H1 (cell line): Measurements from ENCODE around the gene ENPEP. TPM values are rescaled to one million over a fixed set of nuclear protein-coding genes. Genes with fewer than 3 reads are reported as not detected.

ENCODE experiments used
- CTCF ChIA-PET: fragments of 300-600 bp; sonication (Branson Sonifier 250); formaldehyde crosslinking; loops from one replicate; lab custom pipeline; 2021; ENCODE audit not compliant: partially characterized antibody; lab: Charles Lee
- POLR2A ChIA-PET: fragments of 300-600 bp; sonication (Branson Sonifier 250); formaldehyde crosslinking; loops from one replicate; lab custom pipeline; 2021; ENCODE audit warnings: inconsistent platforms; ENCODE audit not compliant: partially characterized antibody; lab: Charles Lee
- DNase-seq, 2 experiments: peaks; one replicate each; pipeline versions ENCODE4 v3.0.0 to v3.0.0-alpha.2; 2010 to 2022; ENCODE audit warnings: low spot score in 2 of 2, low read depth in 1 of 2, mixed read lengths in 1 of 2
- FAIRE-seq: peaks from 2 replicates; lab custom pipeline; 2011; peaks lifted over from hg19 to GRCh38; lab: Jason Lieb, UNC
- H2AFZ ChIP-seq: 2 replicates; pipeline ENCODE4 v1.8.1; 2012; ENCODE audit warnings: low read length, inconsistent platforms
- H2AK5ac ChIP-seq: 2 replicates; pipeline ENCODE4 v1.6.1; 2013; ENCODE audit warnings: low read depth, low read length
- H2BK120ac ChIP-seq: replicated peaks from 2 replicates; pipeline ENCODE3; 2013; ENCODE audit warnings: low read depth, low read length, inconsistent platforms
- H2BK12ac ChIP-seq: 2 replicates; pipeline ENCODE4 v1.6.1; 2013; ENCODE audit warnings: low read depth, low read length
- H2BK15ac ChIP-seq: 2 replicates; pipeline ENCODE4 v1.6.1; 2013; ENCODE audit warnings: low read length
- H2BK20ac ChIP-seq: 2 replicates; pipeline ENCODE4 v1.6.1; 2013; ENCODE audit warnings: low read length
- H2BK5ac ChIP-seq: 2 replicates; pipeline ENCODE4 v1.6.1; 2013; ENCODE audit warnings: low read depth, low read length
- H3K14ac ChIP-seq: 2 replicates; pipeline ENCODE4 v1.6.1; 2013; ENCODE audit warnings: inconsistent platforms; ENCODE audit not compliant: insufficient read length
- H3K18ac ChIP-seq: 2 replicates; pipeline ENCODE4 v1.6.1; 2013; ENCODE audit warnings: low read length; ENCODE audit errors: extremely low read depth
- H3K23ac ChIP-seq: 2 replicates; pipeline ENCODE4 v1.6.1; 2013; ENCODE audit warnings: inconsistent platforms; ENCODE audit not compliant: insufficient read length
- H3K23me2 ChIP-seq: 2 replicates; pipeline ENCODE4 v1.6.1; 2013; ENCODE audit warnings: low read depth, low read length
- H3K27ac ChIP-seq: 2 replicates; pipeline ENCODE4 v1.6.1; 2011; ENCODE audit warnings: low read depth, low read length, inconsistent platforms
- H3K27me3 ChIP-seq, 4 experiments: replicated peaks in 1 of 4; 1 replicate in 1 of 4; 2 replicates in 3 of 4; pipeline versions ENCODE4 v1.6.1 to v1.8.1; 2011 to 2013; ENCODE audit warnings: low read length in 3 of 4, mild to moderate bottlenecking in 3 of 4, inconsistent platforms in 2 of 4, mixed read lengths in 2 of 4, moderate library complexity in 1 of 4; ENCODE audit not compliant: control insufficient read depth in 3 of 4, insufficient read depth in 3 of 4; ENCODE audit errors: extremely low read depth in 1 of 4
- H3K36me3 ChIP-seq, 4 experiments: 2 replicates each; pipeline versions ENCODE4 v1.6.1 to v1.8.1; 2011 to 2013; ENCODE audit warnings: mild to moderate bottlenecking in 4 of 4, low read length in 3 of 4, moderate library complexity in 2 of 4, control low read depth in 1 of 4, inconsistent platforms in 1 of 4; ENCODE audit not compliant: insufficient read depth in 4 of 4, control insufficient read depth in 2 of 4
- H3K4ac ChIP-seq: replicated peaks from 2 replicates; pipeline ENCODE3; 2013; ENCODE audit warnings: low read length, low read depth, mixed read lengths, inconsistent platforms; ENCODE audit not compliant: insufficient read length
- H3K4me1 ChIP-seq, 4 experiments: replicated peaks in 1 of 4; 1 replicate in 1 of 4; 2 replicates in 3 of 4; pipeline versions ENCODE4 v1.6.1 to v1.8.1; 2011 to 2013; ENCODE audit warnings: low read length in 3 of 4, inconsistent platforms in 2 of 4, mixed read lengths in 1 of 4; ENCODE audit not compliant: insufficient read depth in 4 of 4, control insufficient read depth in 3 of 4
- H3K4me2 ChIP-seq, 2 experiments: 2 replicates each; pipeline versions ENCODE4 v1.6.1 to v1.8.1; 2011 to 2013; ENCODE audit warnings: low read depth in 2 of 2, low read length in 2 of 2, control low read depth in 1 of 2, inconsistent platforms in 1 of 2, mild to moderate bottlenecking in 1 of 2; ENCODE audit not compliant: insufficient read depth in 1 of 2
- H3K4me3 ChIP-seq, 4 experiments: fragments of 200-600, 300-600 bp in 1 of 4; sonication (generic), shearing (Covaris generic), sonication (Bioruptor Twin) in 1 of 4; 2 replicates each; pipeline versions ENCODE4 v1.5.1 to v1.8.1; 2011 to 2016; ENCODE audit warnings: low read length in 4 of 4, low read depth in 3 of 4, control low read depth in 2 of 4, inconsistent platforms in 2 of 4, mild to moderate bottlenecking in 2 of 4, mixed read lengths in 1 of 4, moderate library complexity in 1 of 4; ENCODE audit not compliant: insufficient read depth in 2 of 4; ENCODE audit errors: extremely low read depth in 1 of 4
- H3K56ac ChIP-seq: replicated peaks from 2 replicates; pipeline ENCODE3; 2013; ENCODE audit warnings: low read depth, mild to moderate bottlenecking, mixed read lengths, low read length, inconsistent platforms; ENCODE audit not compliant: insufficient read length
- H3K79me1 ChIP-seq: 2 replicates; pipeline ENCODE4 v1.6.1; 2013; ENCODE audit warnings: low read depth, low read length, control low read depth
- H3K79me2 ChIP-seq, 2 experiments: 2 replicates each; pipeline versions ENCODE4 v1.6.1 to v1.8.1; 2012 to 2013; ENCODE audit warnings: low read length in 2 of 2, mild to moderate bottlenecking in 2 of 2, inconsistent platforms in 1 of 2; ENCODE audit not compliant: insufficient read depth in 2 of 2, control insufficient read depth in 1 of 2
- H3K9ac ChIP-seq, 4 experiments: replicated peaks in 1 of 4; 1 replicate in 1 of 4; 2 replicates in 3 of 4; pipeline versions ENCODE4 v1.6.1 to v1.8.1; 2011 to 2013; ENCODE audit warnings: low read depth in 3 of 4, low read length in 3 of 4, control low read depth in 2 of 4, mild to moderate bottlenecking in 2 of 4, moderate library complexity in 2 of 4, inconsistent platforms in 1 of 4; ENCODE audit errors: extremely low read depth in 1 of 4
- H3K9me3 ChIP-seq, 2 experiments: 2 replicates each; pipeline versions ENCODE4 v1.6.1 to v1.8.1; 2012 to 2013; ENCODE audit warnings: mild to moderate bottlenecking in 2 of 2, moderate library complexity in 2 of 2, control low read depth in 1 of 2, inconsistent platforms in 1 of 2, low read depth in 1 of 2, low read length in 1 of 2, mixed read lengths in 1 of 2; ENCODE audit not compliant: insufficient read depth in 2 of 2
- H4K20me1 ChIP-seq, 2 experiments: replicated peaks in 1 of 2; 2 replicates each; pipeline versions ENCODE3 to v1.8.1; 2011 to 2013; ENCODE audit warnings: inconsistent platforms in 2 of 2, low read length in 2 of 2, mild to moderate bottlenecking in 1 of 2; ENCODE audit not compliant: insufficient read depth in 2 of 2, control insufficient read depth in 1 of 2
- H4K5ac ChIP-seq: 2 replicates; pipeline ENCODE4 v1.6.1; 2013; ENCODE audit warnings: low read length, low read depth, mixed read lengths, inconsistent platforms; ENCODE audit not compliant: insufficient read length
- H4K8ac ChIP-seq: 2 replicates; pipeline ENCODE4 v1.8.0; 2013; ENCODE audit warnings: mild to moderate bottlenecking, moderate library complexity, low read length, inconsistent platforms; ENCODE audit not compliant: insufficient read depth; ENCODE audit errors: extremely low read depth
- H4K91ac ChIP-seq: replicated peaks from 2 replicates; pipeline ENCODE3; 2013; ENCODE audit warnings: low read length, mixed read lengths, inconsistent platforms; ENCODE audit not compliant: insufficient read length
- HDAC2 ChIP-seq, 2 experiments: fragments of 300-600 bp in 1 of 2; sonication (generic) in 1 of 2; IDR thresholded peaks; 2 replicates each; pipeline ENCODE4 v1.6.1; 2011 to 2012; ENCODE audit warnings: low read depth in 2 of 2, low read length in 2 of 2, mild to moderate bottlenecking in 2 of 2, moderate library complexity in 2 of 2, borderline replicate concordance in 1 of 2, inconsistent platforms in 1 of 2
- TEAD4 ChIP-seq: IDR thresholded peaks from 2 replicates; pipeline ENCODE4 v1.6.1; 2012; ENCODE audit warnings: low read depth, low read length, inconsistent platforms, mixed read lengths
- WGBS, 2 experiments: shearing (Covaris generic) in 1 of 2; methylation state at CpG; one replicate each; pipeline versions ENCODE4 v1.1.6 to v1.1.7; 2013 to 2015; ENCODE audit warnings: low lambda C conversion rate in 2 of 2, mixed read lengths in 2 of 2, inconsistent platforms in 1 of 2, low coverage in 1 of 2, missing lambda C conversion rate in 1 of 2; ENCODE audit not compliant: insufficient replicate concordance in 2 of 2, insufficient coverage in 1 of 2, insufficient read length in 1 of 2; ENCODE audit errors: extremely low coverage in 1 of 2, missing lambda C conversion rate in 1 of 2; 5-methylcytosine and 5-hydroxymethylcytosine counted together
- polyA plus RNA-seq, 7 experiments: library from polyadenylated mRNA; depleted of rRNA in 3 of 7; stranded (reverse) in 5 of 7; unstranded in 2 of 7; fragments of >200 nt in 5 of 7; fragments of 200-250 nt in 2 of 7; gene quantifications; 1 replicate in 5 of 7; 2 replicates in 1 of 7; 4 replicates in 1 of 7; pipeline versions ENCODE4 v1.2.1 to v1.2.3, GENCODE V29; 2011 to 2013; ENCODE audit warnings: missing spikeins in 2 of 7, mixed read lengths in 2 of 7
- total RNA-seq: library from RNA; stranded (reverse); fragmentation: NEBNext Ultra II Directional; extraction: Animal tissue kit (Norgen Biotek cat#: 25700); gene quantifications from 2 replicates; pipeline ENCODE4 v1.2.1, GENCODE V29; 2021
- TF ChIP-seq, protein P1 (sequence below): IDR thresholded peaks from 2 replicates; pipeline ENCODE4 v1.6.1; 2011; ENCODE audit warnings: low read length, improper control_type of control experiment

ENPEP gene
- total and polyA plus RNA-seq, 2 of the 8 experiments (the other 6 are each of a cell fraction or from before 2014, with no cell fraction given), result 0.09 to 0.61 TPM

DNA sequence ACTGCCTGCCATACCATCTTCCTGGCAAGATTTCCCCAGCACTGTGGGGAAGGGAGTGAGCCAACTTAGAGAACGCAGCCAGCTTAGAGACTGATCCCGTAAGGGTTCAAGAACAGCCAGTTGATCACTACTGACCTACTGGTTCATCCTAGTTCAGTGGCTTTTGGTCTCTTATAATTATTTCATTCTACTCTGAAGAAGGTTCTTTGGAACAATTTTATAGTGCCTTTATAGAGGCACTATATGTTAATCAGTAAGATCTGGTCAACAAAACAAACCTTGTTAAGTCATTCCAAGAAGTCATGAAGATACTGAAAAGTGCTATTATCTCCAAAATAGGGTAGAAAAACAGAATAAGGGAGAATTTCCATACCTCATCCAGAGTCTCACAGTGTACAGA, 33.2 kb upstream of the ENPEP start:
- no peak overlapping the region for H2BK5ac ChIP-seq
- ChIA-PET CTCF (interaction anchor here (0.8 to 1.9 kb wide), 4 partner anchors 10 to 96 kb away, joined by 3 to 7 read pairs (median 3); no protein-coding TSS in a partner anchor), POLR2A (no interaction called here)
- no peak overlapping the region for H2BK120ac ChIP-seq
- no peaks in the 10 kb centered on the region for H3K9me3 ChIP-seq
- no peak overlapping the region for H4K5ac ChIP-seq
- no peaks in the 10 kb centered on the region for H3K4me1 ChIP-seq
- no peak overlapping the region for H2BK20ac ChIP-seq
- 91% methylated on average over 2 of the region's 2 CpGs; no CpG with 5 or more reads in 1 of the 2 experiments for WGBS, 2 experiments
- H3K27ac ChIP-seq, result no peak overlapping the region
- no peaks in the 10 kb centered on the region for H3K27me3 ChIP-seq
- no peak overlapping the region for H3K4me3 ChIP-seq
- H3K23ac ChIP-seq, result no peak overlapping the region
- H3K36me3 ChIP-seq, result no peaks in the 10 kb centered on the region
- H3K4me2 ChIP-seq, result no peak overlapping the region
- no peaks in the 10 kb centered on the region for H3K79me1 ChIP-seq
- no peak overlapping the region for H4K8ac ChIP-seq
- DNase-seq, result no peak
- no peak overlapping the region for H2BK15ac ChIP-seq
- H3K4ac ChIP-seq, result no peak overlapping the region
- H3K14ac ChIP-seq, result no peak overlapping the region
- H2AK5ac ChIP-seq, result no peak overlapping the region
- peaks cover 1% of the 10 kb centered on the region; the same call in 1 of the 2 replicates for H3K23me2 ChIP-seq
- H2AFZ ChIP-seq, result no peak overlapping the region
- H4K91ac ChIP-seq, result no peak overlapping the region
- H3K18ac ChIP-seq, result no peak overlapping the region
- H2BK12ac ChIP-seq, result no peak overlapping the region
- no peak overlapping the region for H3K9ac ChIP-seq
- no peaks in the 10 kb centered on the region for H4K20me1 ChIP-seq
- no peak for FAIRE-seq
- H3K79me2 ChIP-seq, result no peaks in the 10 kb centered on the region
- no peak overlapping the region for H3K56ac ChIP-seq
- TF ChIP-seq HDAC2 (IDR thresholded peaks at IDR 0.05; ENCODE audit: borderline replicate concordance in 1 of 2, low read depth in 2 of 2, low read length in 2 of 2), result no peak
- TF ChIP-seq TEAD4, result no peak
- TF ChIP-seq, protein P1, sequence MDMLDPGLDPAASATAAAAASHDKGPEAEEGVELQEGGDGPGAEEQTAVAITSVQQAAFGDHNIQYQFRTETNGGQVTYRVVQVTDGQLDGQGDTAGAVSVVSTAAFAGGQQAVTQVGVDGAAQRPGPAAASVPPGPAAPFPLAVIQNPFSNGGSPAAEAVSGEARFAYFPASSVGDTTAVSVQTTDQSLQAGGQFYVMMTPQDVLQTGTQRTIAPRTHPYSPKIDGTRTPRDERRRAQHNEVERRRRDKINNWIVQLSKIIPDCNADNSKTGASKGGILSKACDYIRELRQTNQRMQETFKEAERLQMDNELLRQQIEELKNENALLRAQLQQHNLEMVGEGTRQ, result no peak
